ENCODE results near the gene ERC1.

Gene ERC1

DNA sequence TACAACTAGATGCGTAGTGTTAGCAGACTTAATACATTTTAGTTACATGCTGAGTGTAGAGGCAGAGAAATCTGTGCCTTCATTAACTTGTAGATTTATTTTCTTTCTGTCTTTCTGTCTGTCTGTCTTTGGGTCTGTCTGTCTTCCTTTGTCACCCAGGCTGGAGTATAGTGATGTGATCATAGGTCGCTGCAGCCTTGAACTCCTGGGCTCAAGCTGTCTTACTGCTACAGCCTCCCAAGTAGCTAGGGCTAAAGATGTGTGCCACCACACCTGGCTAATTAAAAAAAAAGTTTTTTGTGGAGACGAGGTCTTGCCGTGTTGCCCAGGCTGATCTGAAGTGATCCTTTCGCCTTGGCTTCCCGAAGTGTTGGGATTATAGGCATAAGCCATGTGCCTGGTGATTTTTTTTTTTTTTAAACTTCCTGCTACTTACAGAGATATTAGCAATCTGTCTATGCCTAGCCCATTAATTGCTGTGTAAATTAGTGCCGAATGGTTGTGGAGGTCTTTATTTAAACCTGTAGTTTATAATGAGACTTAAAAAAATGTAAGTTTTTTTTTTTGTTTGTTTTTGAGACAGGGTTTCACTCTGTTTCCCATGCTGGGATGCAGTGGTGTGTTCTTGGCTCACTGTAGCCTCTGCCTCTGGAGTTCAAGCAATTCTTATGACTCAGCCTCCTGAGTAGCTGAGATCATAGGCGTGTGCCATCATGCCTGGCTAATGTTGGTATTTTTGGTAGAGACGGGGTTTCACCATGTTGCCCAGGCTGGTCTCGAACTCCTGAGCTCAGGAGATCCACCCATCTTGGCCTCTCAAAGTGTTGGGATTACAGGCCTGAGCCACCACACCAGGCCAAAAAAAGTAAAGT, 22.8 kb downstream of the ERC1 start:
- ATAC-seq (replicated peaks; ENCODE audit: extremely low read depth, poor library complexity, severe bottlenecking) (no peak), DNase-seq (ENCODE audit: low spot score in 2 of 2) (no peak)
- Mint-ChIP-seq H3K4me3 (no peak overlapping the region), H3K27ac (ENCODE audit: low read depth) (no peak overlapping the region), H3K4me1 (no peaks in the 10 kb centered on the region), H3K27me3 (no peaks in the 10 kb centered on the region), H3K9me3 (no peaks in the 10 kb centered on the region), H3K36me3 (ENCODE audit: insufficient read depth) (no peaks in the 10 kb centered on the region)

GRCh38 chr12:1019283-1019682, 28.3 kb downstream of the ERC1 start:
- Mint-ChIP-seq H3K4me1 (peaks cover 11% of the 10 kb centered on the region), H3K27ac (ENCODE audit: low read depth) (no peak overlapping the region), H3K27me3 (no peaks in the 10 kb centered on the region), H3K9me3 (no peaks in the 10 kb centered on the region), H3K4me3 (no peak overlapping the region), H3K36me3 (ENCODE audit: insufficient read depth) (no peaks in the 10 kb centered on the region)
- DNase-seq (ENCODE audit: low spot score in 2 of 2) = no peak
- no peak for ATAC-seq (replicated peaks; ENCODE audit: extremely low read depth, poor library complexity, severe bottlenecking)

- ATAC-seq (replicated peaks; ENCODE audit: extremely low read depth, poor library complexity, severe bottlenecking) (no peak), DNase-seq (ENCODE audit: low spot score in 2 of 2) (no peak)
- Mint-ChIP-seq H3K36me3 (ENCODE audit: insufficient read depth) (peaks cover 1% of the 10 kb centered on the region), H3K4me1 (peaks cover 11% of the 10 kb centered on the region), H3K27ac (ENCODE audit: low read depth) (no peak overlapping the region), H3K9me3 (no peaks in the 10 kb centered on the region), H3K4me3 (no peak overlapping the region), H3K27me3 (no peaks in the 10 kb centered on the region)
Observed at GRCh38 chr12:1020389-1020788, 29.4 kb downstream of the ERC1 start.

- H3K4me3 Mint-ChIP-seq = no peak overlapping the region
- peaks cover 12% of the 10 kb centered on the region for H3K4me1 Mint-ChIP-seq
- no peak overlapping the region for H3K27ac Mint-ChIP-seq (ENCODE audit: low read depth)
- no peaks in the 10 kb centered on the region for H3K9me3 Mint-ChIP-seq
- no peaks in the 10 kb centered on the region for H3K27me3 Mint-ChIP-seq
- peaks cover 3% of the 10 kb centered on the region for H3K36me3 Mint-ChIP-seq (ENCODE audit: insufficient read depth)
- ATAC-seq (replicated peaks; ENCODE audit: extremely low read depth, poor library complexity, severe bottlenecking) (no peak), DNase-seq (ENCODE audit: low spot score in 2 of 2) (no peak)
Observed at GRCh38 chr12:1022032-1022970, 31.3 kb downstream of the ERC1 start.

- no peak overlapping the region for H3K4me3 Mint-ChIP-seq
- DNase-seq (ENCODE audit: low spot score in 2 of 2) (no peak), ATAC-seq (replicated peaks; ENCODE audit: extremely low read depth, poor library complexity, severe bottlenecking) (no peak)
- no peaks in the 10 kb centered on the region for H3K27me3 Mint-ChIP-seq
- no peak overlapping the region for H3K27ac Mint-ChIP-seq (ENCODE audit: low read depth)
- H3K36me3 Mint-ChIP-seq (ENCODE audit: insufficient read depth) = peaks cover 10% of the 10 kb centered on the region
- no peaks in the 10 kb centered on the region for H3K9me3 Mint-ChIP-seq
- H3K4me1 Mint-ChIP-seq = peaks cover 5% of the 10 kb centered on the region
Observed at GRCh38 chr12:1030779-1031178, 39.8 kb downstream of the ERC1 start.

- no peaks in the 10 kb centered on the region for H3K4me1 Mint-ChIP-seq
- ATAC-seq (replicated peaks; ENCODE audit: extremely low read depth, poor library complexity, severe bottlenecking) = no peak
- H3K36me3 Mint-ChIP-seq (ENCODE audit: insufficient read depth) = no peaks in the 10 kb centered on the region
- no peaks in the 10 kb centered on the region for H3K9me3 Mint-ChIP-seq
- H3K4me3 Mint-ChIP-seq = no peak overlapping the region
- DNase-seq (ENCODE audit: low spot score in 2 of 2) = no peak
- H3K27ac Mint-ChIP-seq (ENCODE audit: low read depth) = no peak overlapping the region
- H3K27me3 Mint-ChIP-seq = no peaks in the 10 kb centered on the region
Observed at GRCh38 chr12:1034243-1034642, 43.2 kb downstream of the ERC1 start.

GRCh38 chr12:1034751-1035457, 43.9 kb downstream of the ERC1 start:
- DNase-seq (ENCODE audit: low spot score in 2 of 2) = no peak
- no peaks in the 10 kb centered on the region for H3K36me3 Mint-ChIP-seq (ENCODE audit: insufficient read depth)

DNA sequence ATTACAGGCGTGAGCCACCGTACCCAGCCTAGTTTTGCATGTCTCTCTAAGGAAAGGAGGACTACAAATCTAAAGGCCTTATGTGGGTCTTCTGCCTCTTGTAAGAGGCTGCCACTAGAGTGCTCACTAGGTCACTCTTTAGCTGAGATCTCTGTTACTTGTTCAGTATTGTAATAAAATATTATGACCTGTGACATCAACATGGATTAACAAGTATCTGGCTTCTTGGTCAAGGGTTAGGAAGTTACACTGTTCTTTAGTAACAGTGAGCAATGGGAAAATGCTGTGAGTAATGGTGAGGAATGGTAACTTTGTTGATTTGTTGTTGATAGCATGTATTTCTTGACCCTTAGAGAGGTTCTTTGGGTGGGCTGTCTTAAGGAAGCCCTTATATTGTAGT, 50.5 kb downstream of the ERC1 start:
- H3K4me3 Mint-ChIP-seq = no peak overlapping the region
- no peak overlapping the region for H3K27ac Mint-ChIP-seq (ENCODE audit: low read depth)
- H3K27me3 Mint-ChIP-seq = no peaks in the 10 kb centered on the region
- ATAC-seq (replicated peaks; ENCODE audit: extremely low read depth, poor library complexity, severe bottlenecking) (no peak), DNase-seq (ENCODE audit: low spot score in 2 of 2) (no peak)
- H3K4me1 Mint-ChIP-seq = no peaks in the 10 kb centered on the region
- H3K36me3 Mint-ChIP-seq (ENCODE audit: insufficient read depth) = peaks cover 3% of the 10 kb centered on the region
- no peaks in the 10 kb centered on the region for H3K9me3 Mint-ChIP-seq

More at GRCh38 chr12:1034751-1035457, 43.9 kb downstream of the ERC1 start:
- Mint-ChIP-seq H3K27ac (ENCODE audit: low read depth) (no peak overlapping the region), H3K4me3 (no peak overlapping the region), H3K4me1 (no peaks in the 10 kb centered on the region), H3K27me3 (no peaks in the 10 kb centered on the region), H3K9me3 (no peaks in the 10 kb centered on the region)
- no peak for ATAC-seq (replicated peaks; ENCODE audit: extremely low read depth, poor library complexity, severe bottlenecking)

DNA sequence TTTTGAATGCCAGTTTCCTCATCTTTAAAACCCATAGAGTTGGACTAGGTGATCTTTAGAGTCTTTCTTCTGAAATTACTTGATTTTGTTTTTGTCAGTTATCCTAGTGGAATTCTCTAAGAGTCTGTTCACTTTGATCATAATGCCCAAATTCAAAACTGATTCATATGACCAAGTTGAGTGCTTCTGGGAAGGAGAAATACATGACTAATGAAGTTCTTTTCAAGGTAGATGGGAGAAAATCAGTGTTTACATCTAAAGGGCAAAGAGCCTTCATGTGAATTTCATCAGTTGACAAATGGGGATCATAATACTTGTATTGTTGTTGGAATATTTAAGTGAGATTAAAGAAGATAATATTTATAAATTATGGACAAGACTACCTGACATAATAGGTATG, 53.2 kb downstream of the ERC1 start:
- Mint-ChIP-seq H3K4me3 (no peak overlapping the region), H3K27me3 (no peaks in the 10 kb centered on the region), H3K27ac (ENCODE audit: low read depth) (no peak overlapping the region), H3K4me1 (peaks cover 6% of the 10 kb centered on the region), H3K9me3 (no peaks in the 10 kb centered on the region), H3K36me3 (ENCODE audit: insufficient read depth) (peaks cover 3% of the 10 kb centered on the region)
- ATAC-seq (replicated peaks; ENCODE audit: extremely low read depth, poor library complexity, severe bottlenecking) (no peak), DNase-seq (ENCODE audit: low spot score in 2 of 2) (no peak)

DNA sequence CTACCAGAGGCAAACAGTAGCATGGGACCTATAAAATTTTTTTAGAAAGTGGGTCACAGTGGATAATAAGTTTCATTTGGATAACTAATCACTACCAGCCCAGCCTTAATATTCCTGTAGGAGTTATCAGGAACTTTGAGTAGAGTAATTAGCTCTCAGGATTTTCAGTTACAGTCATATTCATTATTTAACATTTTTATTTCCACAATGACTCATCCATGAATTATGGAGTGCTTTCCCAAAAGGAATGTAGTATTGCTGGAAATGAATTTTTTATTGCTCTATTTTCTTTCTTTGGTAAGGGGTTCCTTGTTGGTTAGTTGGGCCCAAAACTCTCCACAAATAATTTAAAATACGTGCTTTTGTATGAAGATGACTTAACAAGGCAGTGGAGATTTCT, 53.7 kb downstream of the ERC1 start:
- H3K36me3 Mint-ChIP-seq (ENCODE audit: insufficient read depth) = peaks cover 3% of the 10 kb centered on the region
- no peak overlapping the region for H3K4me3 Mint-ChIP-seq
- no peaks in the 10 kb centered on the region for H3K27me3 Mint-ChIP-seq
- peaks cover 6% of the 10 kb centered on the region for H3K4me1 Mint-ChIP-seq
- ATAC-seq (replicated peaks; ENCODE audit: extremely low read depth, poor library complexity, severe bottlenecking) = no peak
- no peaks in the 10 kb centered on the region for H3K9me3 Mint-ChIP-seq
- DNase-seq (ENCODE audit: low spot score in 2 of 2) = no peak
- H3K27ac Mint-ChIP-seq (ENCODE audit: low read depth) = no peak overlapping the region

GRCh38 chr12:1046727-1047126, 55.7 kb downstream of the ERC1 start:
- no peak overlapping the region for H3K27ac Mint-ChIP-seq (ENCODE audit: low read depth)
- no peak for ATAC-seq (replicated peaks; ENCODE audit: extremely low read depth, poor library complexity, severe bottlenecking)
- no peaks in the 10 kb centered on the region for H3K27me3 Mint-ChIP-seq
- H3K9me3 Mint-ChIP-seq = no peaks in the 10 kb centered on the region
- DNase-seq (ENCODE audit: low spot score in 2 of 2) = no peak
- no peak overlapping the region for H3K4me3 Mint-ChIP-seq
- peaks cover 11% of the 10 kb centered on the region for H3K4me1 Mint-ChIP-seq
- H3K36me3 Mint-ChIP-seq (ENCODE audit: insufficient read depth) = peaks cover 1% of the 10 kb centered on the region

DNA sequence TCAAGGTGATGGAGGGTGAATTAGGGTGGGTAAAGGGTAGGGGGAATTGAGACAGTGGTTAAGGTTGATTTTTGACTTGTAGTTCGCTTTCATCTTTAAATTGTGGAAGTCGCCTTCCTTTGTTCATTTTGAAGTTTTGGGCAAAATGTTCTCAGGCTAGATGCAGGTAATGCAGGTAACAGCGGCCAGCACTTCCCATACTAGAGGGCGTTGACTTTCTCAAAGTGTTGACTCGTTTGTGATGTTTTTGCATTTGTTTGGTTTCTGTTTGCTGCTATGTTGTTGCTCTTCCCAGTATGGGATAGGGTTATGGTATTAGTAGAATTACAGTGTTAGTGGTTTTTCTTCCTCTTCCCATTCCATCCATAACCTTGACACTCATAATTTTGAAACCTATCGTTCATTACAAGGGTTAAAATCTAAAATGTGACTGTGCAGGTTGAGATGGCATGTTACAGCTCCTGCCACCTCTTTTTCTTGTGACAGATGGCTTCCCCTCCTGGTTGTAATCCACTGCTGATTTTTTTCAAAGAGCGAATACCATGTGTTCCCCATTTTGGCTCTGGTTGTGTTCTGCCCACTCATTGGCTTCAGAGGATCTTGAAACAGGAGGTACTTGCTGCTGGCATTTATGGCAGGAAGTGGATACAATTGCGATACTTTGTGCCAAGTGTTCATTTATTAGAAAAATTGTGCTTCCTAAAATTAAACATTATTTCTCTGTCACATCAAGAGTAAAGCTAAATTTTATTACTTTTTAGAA, 57.1 kb downstream of the ERC1 start:
- no peaks in the 10 kb centered on the region for H3K9me3 Mint-ChIP-seq
- no peak overlapping the region for H3K27ac Mint-ChIP-seq (ENCODE audit: low read depth)
- H3K4me1 Mint-ChIP-seq = peaks cover 11% of the 10 kb centered on the region

More for the DNA sequence above, 57.1 kb downstream of the ERC1 start:
- no peaks in the 10 kb centered on the region for H3K36me3 Mint-ChIP-seq (ENCODE audit: insufficient read depth)
- ATAC-seq (replicated peaks; ENCODE audit: extremely low read depth, poor library complexity, severe bottlenecking) (no peak), DNase-seq (ENCODE audit: low spot score in 2 of 2) (no peak)
- no peaks in the 10 kb centered on the region for H3K27me3 Mint-ChIP-seq
- no peak overlapping the region for H3K4me3 Mint-ChIP-seq
